ENCODE results near the gene MEGF6. TPM values are rescaled to one million over a fixed set of nuclear protein-coding genes. Genes with fewer than 3 reads are reported as not detected.

The MEGF6 gene
- total RNA-seq, 1 donor from 2014 or later = 1.3 TPM

DNA sequence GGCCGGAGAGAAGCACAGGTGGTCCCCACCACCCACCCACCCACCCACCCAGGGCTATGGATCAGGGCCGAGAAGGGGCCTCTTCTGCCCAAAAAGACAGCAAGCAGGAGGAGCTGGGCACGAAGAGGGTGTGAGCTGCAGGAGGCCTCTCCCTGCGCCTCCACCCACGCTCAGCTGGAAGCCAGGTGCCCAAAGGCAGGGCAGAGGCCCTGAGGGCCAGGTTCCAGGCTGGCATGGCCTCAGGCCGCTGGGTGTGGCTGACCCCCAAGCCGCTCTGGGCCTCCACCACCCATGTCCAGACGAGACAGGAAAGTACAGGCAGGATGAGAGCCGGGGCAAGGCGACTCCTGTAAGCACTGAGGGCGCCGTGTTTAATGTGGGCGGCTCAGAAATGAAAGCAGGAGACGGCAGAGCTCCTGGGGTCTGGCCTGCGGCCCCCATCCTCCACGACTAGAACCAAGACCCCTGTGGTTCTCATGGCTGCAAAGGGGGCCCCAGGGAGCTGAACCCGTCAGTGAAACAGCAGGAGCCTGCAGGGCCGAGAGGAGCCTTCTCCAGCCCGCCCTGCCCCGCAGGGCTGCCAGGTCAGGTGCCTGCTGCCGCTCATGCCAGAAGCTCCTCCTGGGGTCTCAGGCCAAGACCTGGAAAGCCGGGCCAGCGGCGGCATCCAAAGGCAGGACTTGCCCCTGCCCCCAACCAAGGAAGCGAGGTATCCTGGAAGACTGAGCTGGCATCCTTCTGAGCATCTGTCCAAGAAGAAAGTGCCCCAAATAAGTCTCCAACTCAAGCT, 56.0 kb downstream of the MEGF6 start:
- DNase-seq (ENCODE audit: low read depth) (no peak), FAIRE-seq (no peak)
- H3K27me3 ChIP-seq (ENCODE audit: control insufficient read depth, insufficient read depth, low read length) = peaks cover 4% of the 10 kb centered on the region
- TF ChIP-seq, protein P1, sequence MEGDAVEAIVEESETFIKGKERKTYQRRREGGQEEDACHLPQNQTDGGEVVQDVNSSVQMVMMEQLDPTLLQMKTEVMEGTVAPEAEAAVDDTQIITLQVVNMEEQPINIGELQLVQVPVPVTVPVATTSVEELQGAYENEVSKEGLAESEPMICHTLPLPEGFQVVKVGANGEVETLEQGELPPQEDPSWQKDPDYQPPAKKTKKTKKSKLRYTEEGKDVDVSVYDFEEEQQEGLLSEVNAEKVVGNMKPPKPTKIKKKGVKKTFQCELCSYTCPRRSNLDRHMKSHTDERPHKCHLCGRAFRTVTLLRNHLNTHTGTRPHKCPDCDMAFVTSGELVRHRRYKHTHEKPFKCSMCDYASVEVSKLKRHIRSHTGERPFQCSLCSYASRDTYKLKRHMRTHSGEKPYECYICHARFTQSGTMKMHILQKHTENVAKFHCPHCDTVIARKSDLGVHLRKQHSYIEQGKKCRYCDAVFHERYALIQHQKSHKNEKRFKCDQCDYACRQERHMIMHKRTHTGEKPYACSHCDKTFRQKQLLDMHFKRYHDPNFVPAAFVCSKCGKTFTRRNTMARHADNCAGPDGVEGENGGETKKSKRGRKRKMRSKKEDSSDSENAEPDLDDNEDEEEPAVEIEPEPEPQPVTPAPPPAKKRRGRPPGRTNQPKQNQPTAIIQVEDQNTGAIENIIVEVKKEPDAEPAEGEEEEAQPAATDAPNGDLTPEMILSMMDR (IDR thresholded peaks at IDR 0.05; ENCODE audit: insufficient read depth, low read length, severe bottlenecking) = no peak
- no peaks in the 10 kb centered on the region for H3K36me3 ChIP-seq (ENCODE audit: control insufficient read depth, insufficient read depth, low read length)
- H3K4me3 ChIP-seq (ENCODE audit: low read depth, low read length) = no peak overlapping the region

DNA sequence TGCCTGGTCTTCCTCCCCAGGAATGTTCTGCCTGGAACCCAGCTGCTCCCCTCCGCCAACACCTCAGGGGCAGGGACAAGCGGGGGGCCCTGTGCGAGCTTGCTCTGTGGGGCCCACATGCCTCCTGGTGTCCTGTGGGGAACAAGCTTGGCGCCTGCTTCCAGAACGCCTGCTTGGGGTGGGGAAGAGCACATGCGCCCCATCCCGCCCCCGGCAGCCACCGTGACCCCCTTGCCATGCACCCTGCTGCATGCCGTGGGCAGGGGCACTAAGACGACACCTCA, 57.4 kb downstream of the MEGF6 start:
- H3K27me3 ChIP-seq (ENCODE audit: control insufficient read depth, insufficient read depth, low read length) = peaks cover 3% of the 10 kb centered on the region
- DNase-seq (ENCODE audit: low read depth) (no peak), FAIRE-seq (no peak)

DNA sequence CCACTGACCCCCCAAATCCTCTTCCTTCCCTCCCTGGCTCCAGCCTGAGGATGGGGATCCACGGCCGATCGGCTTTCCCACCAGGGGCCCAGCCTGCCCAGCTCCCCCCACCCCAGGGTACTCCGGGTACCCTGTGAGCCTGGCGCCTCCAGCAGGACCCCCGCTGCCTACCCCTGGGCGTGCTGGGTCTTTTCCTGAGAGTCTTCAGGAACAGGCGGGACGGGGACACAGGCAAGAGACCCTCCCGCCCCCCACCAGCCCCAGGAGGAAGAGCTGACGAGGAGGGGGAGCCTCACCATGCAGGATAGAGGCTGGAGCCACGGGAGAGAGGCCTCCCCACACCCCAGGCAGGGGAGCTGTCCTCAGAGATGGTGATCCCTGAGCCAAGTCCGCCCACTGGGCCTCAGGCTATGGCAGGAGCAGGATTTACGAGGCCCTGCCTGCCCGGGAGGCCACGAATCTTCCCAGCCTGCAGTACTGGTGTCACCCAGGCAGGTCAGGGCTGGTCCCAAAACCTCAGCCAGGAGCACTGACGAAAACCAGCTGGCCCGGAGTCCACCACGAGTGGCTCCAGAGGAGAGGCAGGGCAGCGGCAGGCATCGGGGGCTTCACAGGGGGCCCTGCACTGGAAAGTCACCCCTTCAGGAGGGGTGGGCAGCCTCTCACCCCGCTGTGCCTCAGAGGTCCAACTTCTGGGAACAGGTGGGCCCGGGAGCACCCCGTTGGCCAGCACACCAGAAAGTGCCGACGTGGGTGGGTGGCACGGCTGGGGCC, 58.0 kb downstream of the MEGF6 start:
- Histone ChIP-seq H3K36me3 (ENCODE audit: control insufficient read depth, insufficient read depth, low read length) (no peaks in the 10 kb centered on the region), H3K4me3 (ENCODE audit: low read depth, low read length) (no peak overlapping the region), H3K27me3 (ENCODE audit: control insufficient read depth, insufficient read depth, low read length) (peaks cover 3% of the 10 kb centered on the region)
- TF ChIP-seq, protein P1 (IDR thresholded peaks at IDR 0.05; ENCODE audit: insufficient read depth, low read length, severe bottlenecking) = no peak
- FAIRE-seq (no peak), DNase-seq (ENCODE audit: low read depth) (peak; percentile 76)

More for the DNA sequence above, 57.4 kb downstream of the MEGF6 start:
- TF ChIP-seq, protein P1 (IDR thresholded peaks at IDR 0.05; ENCODE audit: insufficient read depth, low read length, severe bottlenecking) = no peak
- Histone ChIP-seq H3K4me3 (ENCODE audit: low read depth, low read length) (no peak overlapping the region), H3K36me3 (ENCODE audit: control insufficient read depth, insufficient read depth, low read length) (no peaks in the 10 kb centered on the region)

DNA sequence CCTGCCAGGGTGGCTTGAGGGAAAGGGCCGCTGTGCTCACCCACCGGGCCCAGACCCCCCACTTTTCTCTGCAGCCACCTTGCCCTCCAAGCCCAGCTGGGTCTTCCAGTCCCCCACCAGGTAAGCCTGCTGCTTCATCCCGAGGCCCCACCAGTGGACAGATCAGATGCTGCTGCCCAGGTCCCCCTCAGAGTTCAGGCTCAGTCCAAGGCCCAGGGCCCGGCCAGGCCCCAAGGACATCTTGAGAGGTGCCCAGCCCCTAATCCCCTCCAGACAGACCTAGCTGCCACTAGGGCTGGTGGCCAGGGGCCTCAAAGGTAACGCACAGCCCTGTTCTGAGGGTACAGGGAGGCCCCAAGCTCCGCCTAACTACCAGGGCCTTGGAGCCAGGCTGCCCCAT, 58.6 kb downstream of the MEGF6 start:
- TF ChIP-seq, protein P1 (IDR thresholded peaks at IDR 0.05; ENCODE audit: insufficient read depth, low read length, severe bottlenecking) = no peak
- Histone ChIP-seq H3K36me3 (ENCODE audit: control insufficient read depth, insufficient read depth, low read length) (no peaks in the 10 kb centered on the region), H3K27me3 (ENCODE audit: control insufficient read depth, insufficient read depth, low read length) (peaks cover 3% of the 10 kb centered on the region), H3K4me3 (ENCODE audit: low read depth, low read length) (no peak overlapping the region)
- no peak for FAIRE-seq
- DNase-seq (ENCODE audit: low read depth) = no peak

DNA sequence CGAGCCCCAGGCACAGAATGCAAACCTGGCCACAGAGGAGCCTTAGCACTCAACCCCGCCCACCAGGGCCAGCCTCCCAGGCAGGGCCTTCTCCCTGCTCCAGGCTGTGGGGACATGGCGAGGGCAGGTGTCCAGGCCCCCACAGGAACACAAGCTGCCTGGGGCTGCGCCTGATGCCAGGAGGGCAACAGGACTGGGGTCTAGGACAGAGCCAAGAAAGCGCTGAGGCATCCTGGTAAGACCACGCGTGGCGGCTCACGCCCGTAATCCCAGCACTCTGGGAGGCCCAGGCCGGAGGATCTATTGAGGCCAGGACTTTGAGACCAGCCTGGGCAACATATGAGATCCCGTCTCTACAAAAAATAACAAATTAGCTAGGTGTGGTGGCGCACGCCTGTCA, 59.1 kb downstream of the MEGF6 start:
- DNase-seq (ENCODE audit: low read depth) = no peak
- no peaks in the 10 kb centered on the region for H3K36me3 ChIP-seq (ENCODE audit: control insufficient read depth, insufficient read depth, low read length)
- H3K4me3 ChIP-seq (ENCODE audit: low read depth, low read length) = no peak overlapping the region
- peaks cover 3% of the 10 kb centered on the region for H3K27me3 ChIP-seq (ENCODE audit: control insufficient read depth, insufficient read depth, low read length)
- FAIRE-seq = no peak
- TF ChIP-seq, protein P1 (IDR thresholded peaks at IDR 0.05; ENCODE audit: insufficient read depth, low read length, severe bottlenecking) = no peak
